HT1080 (cell line): ENCODE data around the gene SPATS2. TPM values are rescaled to one million over a fixed set of nuclear protein-coding genes. Genes with fewer than 3 reads are reported as not detected.
"Not testable (repeated sequence)": the region's sequence is repeated elsewhere in the genome, so short reads cannot be mapped to it uniquely, and the experiment has no call there.

ENCODE experiments used
- DNase-seq: peaks from one replicate; pipeline ENCODE4 v3.0.0-alpha.2; 2015; ENCODE audit warnings: low read depth
- total RNA-seq: library from RNA; depleted of rRNA; stranded (reverse); fragments of >200 nt; shearing (Covaris generic); gene quantifications from 2 replicates; pipeline ENCODE4 v1.2.3, GENCODE V29; 2014

The SPATS2 gene
- total RNA-seq, 1 experiment from 2014 or later = 39.4 TPM

GRCh38 chr12:49403971-49404450 lies 36.7 kb downstream of the SPATS2 start:
- DNase-seq = no peak

- no peak for DNase-seq
Observed at GRCh38 chr12:49404956-49405355, 37.7 kb downstream of the SPATS2 start.

GRCh38 chr12:49410818-49411217 lies 43.6 kb downstream of the SPATS2 start:
- no peak for DNase-seq

- DNase-seq = no peak
Observed at GRCh38 chr12:49413010-49413409, 45.7 kb downstream of the SPATS2 start.

GRCh38 chr12:49413796-49414195 lies 46.5 kb downstream of the SPATS2 start:
- no peak for DNase-seq

- no peak for DNase-seq
Observed at GRCh38 chr12:49414364-49414763, 47.1 kb downstream of the SPATS2 start.

GRCh38 chr12:49415521-49415970 lies 48.3 kb downstream of the SPATS2 start:
- DNase-seq = no peak

GRCh38 chr12:49416892-49417291 lies 49.6 kb downstream of the SPATS2 start:
- no peak for DNase-seq

GRCh38 chr12:49417558-49417957 lies 50.3 kb downstream of the SPATS2 start:
- no peak for DNase-seq

- no peak for DNase-seq
Observed at GRCh38 chr12:49420556-49420955, 53.3 kb downstream of the SPATS2 start.

- DNase-seq = no peak
Observed at GRCh38 chr12:49422114-49422513, 54.9 kb downstream of the SPATS2 start.

GRCh38 chr12:49428793-49429192 lies 61.5 kb downstream of the SPATS2 start:
- peak; percentile 76 for DNase-seq

GRCh38 chr12:49432616-49433015 lies 65.4 kb downstream of the SPATS2 start:
- no peak for DNase-seq

GRCh38 chr12:49436799-49437198 lies 69.5 kb downstream of the SPATS2 start:
- DNase-seq = not testable (repeated sequence)

- no peak for DNase-seq
Observed at GRCh38 chr12:49439042-49439441, 71.8 kb downstream of the SPATS2 start.

GRCh38 chr12:49440035-49440434 lies 72.8 kb downstream of the SPATS2 start:
- no peak for DNase-seq

GRCh38 chr12:49442915-49443314 lies 75.7 kb downstream of the SPATS2 start:
- no peak for DNase-seq

- DNase-seq = no peak
Observed at GRCh38 chr12:49446571-49446970, 79.3 kb downstream of the SPATS2 start.

GRCh38 chr12:49448858-49449257 lies 81.6 kb downstream of the SPATS2 start:
- DNase-seq = no peak

- DNase-seq = no peak
Observed at GRCh38 chr12:49451468-49452259, 84.4 kb downstream of the SPATS2 start.

- no peak for DNase-seq
Observed at GRCh38 chr12:49455501-49455900, 88.2 kb downstream of the SPATS2 start.

- DNase-seq = no peak
Observed at GRCh38 chr12:49456131-49456679, 88.9 kb downstream of the SPATS2 start.

- DNase-seq = no peak
Observed at GRCh38 chr12:49458816-49459215, 91.6 kb downstream of the SPATS2 start.
